ENCODE data around the gene PAK2. TPM values are rescaled to one million over a fixed set of nuclear protein-coding genes. Genes with fewer than 3 reads are reported as not detected.

PAK2 gene
- total and polyA plus RNA-seq, 9 of the 15 experiments (the other 6 are each of a cell fraction or from before 2014, with no cell fraction given), result 13.2 to 72.4 (median 35.7) TPM

DNA sequence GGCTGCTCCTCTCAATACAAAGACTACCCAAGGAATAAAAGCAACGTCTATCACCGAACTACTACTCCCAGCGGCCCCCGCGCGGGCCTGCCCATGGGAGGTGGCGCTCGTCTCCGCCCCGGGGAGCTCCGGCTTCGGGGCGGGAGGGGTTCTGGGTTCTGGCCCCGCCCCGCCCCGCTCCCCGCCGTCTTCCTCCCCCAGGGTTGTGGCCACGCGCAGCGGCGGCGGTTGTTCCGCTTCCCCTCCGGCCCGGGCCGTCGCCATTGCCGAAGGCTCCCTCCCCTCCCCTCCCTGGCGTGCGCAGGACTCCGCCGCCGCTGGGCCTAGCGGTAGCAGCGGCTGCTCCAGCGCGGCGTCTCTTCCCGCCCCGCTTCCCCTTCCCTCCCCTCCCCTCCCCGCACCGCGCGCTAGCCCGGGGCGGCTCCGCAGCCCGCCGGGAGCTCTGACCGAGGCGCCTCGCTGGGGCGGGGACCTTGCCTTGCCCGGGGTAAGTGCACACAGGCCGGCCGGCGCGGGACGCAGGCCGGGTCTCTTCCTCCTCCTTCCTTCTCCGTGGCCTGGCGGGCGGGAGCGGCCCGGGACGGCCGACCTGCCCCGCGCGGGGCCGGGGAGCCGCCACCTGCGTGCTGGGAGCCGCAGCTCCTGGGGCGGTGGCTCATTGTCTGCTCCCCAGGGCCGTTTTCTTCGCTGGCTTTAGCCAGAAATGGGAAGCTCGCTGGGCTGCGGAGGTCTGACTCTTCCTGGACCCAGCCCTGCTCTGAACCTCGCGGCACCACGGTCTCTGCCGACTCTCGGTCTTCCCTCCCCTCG lies at the start of gene PAK2 (continued):
- TF ChIP-seq, protein P1, sequence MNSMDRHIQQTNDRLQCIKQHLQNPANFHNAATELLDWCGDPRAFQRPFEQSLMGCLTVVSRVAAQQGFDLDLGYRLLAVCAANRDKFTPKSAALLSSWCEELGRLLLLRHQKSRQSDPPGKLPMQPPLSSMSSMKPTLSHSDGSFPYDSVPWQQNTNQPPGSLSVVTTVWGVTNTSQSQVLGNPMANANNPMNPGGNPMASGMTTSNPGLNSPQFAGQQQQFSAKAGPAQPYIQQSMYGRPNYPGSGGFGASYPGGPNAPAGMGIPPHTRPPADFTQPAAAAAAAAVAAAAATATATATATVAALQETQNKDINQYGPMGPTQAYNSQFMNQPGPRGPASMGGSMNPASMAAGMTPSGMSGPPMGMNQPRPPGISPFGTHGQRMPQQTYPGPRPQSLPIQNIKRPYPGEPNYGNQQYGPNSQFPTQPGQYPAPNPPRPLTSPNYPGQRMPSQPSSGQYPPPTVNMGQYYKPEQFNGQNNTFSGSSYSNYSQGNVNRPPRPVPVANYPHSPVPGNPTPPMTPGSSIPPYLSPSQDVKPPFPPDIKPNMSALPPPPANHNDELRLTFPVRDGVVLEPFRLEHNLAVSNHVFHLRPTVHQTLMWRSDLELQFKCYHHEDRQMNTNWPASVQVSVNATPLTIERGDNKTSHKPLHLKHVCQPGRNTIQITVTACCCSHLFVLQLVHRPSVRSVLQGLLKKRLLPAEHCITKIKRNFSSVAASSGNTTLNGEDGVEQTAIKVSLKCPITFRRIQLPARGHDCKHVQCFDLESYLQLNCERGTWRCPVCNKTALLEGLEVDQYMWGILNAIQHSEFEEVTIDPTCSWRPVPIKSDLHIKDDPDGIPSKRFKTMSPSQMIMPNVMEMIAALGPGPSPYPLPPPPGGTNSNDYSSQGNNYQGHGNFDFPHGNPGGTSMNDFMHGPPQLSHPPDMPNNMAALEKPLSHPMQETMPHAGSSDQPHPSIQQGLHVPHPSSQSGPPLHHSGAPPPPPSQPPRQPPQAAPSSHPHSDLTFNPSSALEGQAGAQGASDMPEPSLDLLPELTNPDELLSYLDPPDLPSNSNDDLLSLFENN (IDR thresholded peaks at IDR 0.05; ENCODE audit: low read depth in 2 of 2, low read length in 2 of 2), result 0 out of 4 replicates have a peak, but pooled peaks of 1 of the 2 experiments have one; percentile 12
- TF ChIP-seq JUND (IDR thresholded peaks at IDR 0.05; ENCODE audit: borderline replicate concordance, low read depth, low read length) (peak; percentile 49; the same call in 1 of the 2 replicates), JUND (tag; IDR thresholded peaks at IDR 0.05; ENCODE audit: borderline replicate concordance, low read depth, low read length) (no peak), POU5F1 (IDR thresholded peaks at IDR 0.05; ENCODE audit: borderline replicate concordance, low read depth, low read length, partially characterized antibody) (no peak), SUPT5H (IDR thresholded peaks at IDR 0.05) (peak; percentile 84), PHF20 (IDR thresholded peaks at IDR 0.05; ENCODE audit: partially characterized antibody) (peak; percentile 35), GATAD2A (IDR thresholded peaks at IDR 0.05) (0 out of 2 replicates have a peak, but pooled peaks have one; percentile 45), TARDBP (IDR thresholded peaks at IDR 0.05) (0 out of 2 replicates have a peak, but pooled peaks have one; percentile 29), RBFOX2 (IDR thresholded peaks at IDR 0.05; ENCODE audit: low read depth, low read length) (peak; percentile 92), ZNF830 (CRISPR knock-in tag; IDR thresholded peaks at IDR 0.05) (0 out of 2 replicates have a peak, but pooled peaks have one; percentile 45), SMARCE1 (IDR thresholded peaks at IDR 0.05) (no peak), CHD1 (IDR thresholded peaks at IDR 0.05; ENCODE audit: low read length) (peak; percentile 41), RBBP5 (IDR thresholded peaks at IDR 0.05; ENCODE audit: borderline replicate concordance, insufficient read depth, low read length, poor library complexity, severe bottlenecking) (peak; percentile 92), MXI1 (IDR thresholded peaks at IDR 0.05; ENCODE audit: low read depth, low read length) (0 out of 2 replicates have a peak, but pooled peaks have one; percentile 19), NFIC (IDR thresholded peaks at IDR 0.05) (peak; percentile 10; the same call in 1 of the 2 replicates)
- TF ChIP-seq, protein P2, sequence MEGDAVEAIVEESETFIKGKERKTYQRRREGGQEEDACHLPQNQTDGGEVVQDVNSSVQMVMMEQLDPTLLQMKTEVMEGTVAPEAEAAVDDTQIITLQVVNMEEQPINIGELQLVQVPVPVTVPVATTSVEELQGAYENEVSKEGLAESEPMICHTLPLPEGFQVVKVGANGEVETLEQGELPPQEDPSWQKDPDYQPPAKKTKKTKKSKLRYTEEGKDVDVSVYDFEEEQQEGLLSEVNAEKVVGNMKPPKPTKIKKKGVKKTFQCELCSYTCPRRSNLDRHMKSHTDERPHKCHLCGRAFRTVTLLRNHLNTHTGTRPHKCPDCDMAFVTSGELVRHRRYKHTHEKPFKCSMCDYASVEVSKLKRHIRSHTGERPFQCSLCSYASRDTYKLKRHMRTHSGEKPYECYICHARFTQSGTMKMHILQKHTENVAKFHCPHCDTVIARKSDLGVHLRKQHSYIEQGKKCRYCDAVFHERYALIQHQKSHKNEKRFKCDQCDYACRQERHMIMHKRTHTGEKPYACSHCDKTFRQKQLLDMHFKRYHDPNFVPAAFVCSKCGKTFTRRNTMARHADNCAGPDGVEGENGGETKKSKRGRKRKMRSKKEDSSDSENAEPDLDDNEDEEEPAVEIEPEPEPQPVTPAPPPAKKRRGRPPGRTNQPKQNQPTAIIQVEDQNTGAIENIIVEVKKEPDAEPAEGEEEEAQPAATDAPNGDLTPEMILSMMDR (IDR thresholded peaks at IDR 0.05 in 2 of 3, conservative IDR thresholded peaks at IDR 0.05 in 1 of 3; ENCODE audit: insufficient read depth in 2 of 3, low read depth in 1 of 3, low read length in 3 of 3), result peak in 1 of 3 experiments; percentile 1; a peak in 1 of 6 replicates
- TF ChIP-seq, protein P3, sequence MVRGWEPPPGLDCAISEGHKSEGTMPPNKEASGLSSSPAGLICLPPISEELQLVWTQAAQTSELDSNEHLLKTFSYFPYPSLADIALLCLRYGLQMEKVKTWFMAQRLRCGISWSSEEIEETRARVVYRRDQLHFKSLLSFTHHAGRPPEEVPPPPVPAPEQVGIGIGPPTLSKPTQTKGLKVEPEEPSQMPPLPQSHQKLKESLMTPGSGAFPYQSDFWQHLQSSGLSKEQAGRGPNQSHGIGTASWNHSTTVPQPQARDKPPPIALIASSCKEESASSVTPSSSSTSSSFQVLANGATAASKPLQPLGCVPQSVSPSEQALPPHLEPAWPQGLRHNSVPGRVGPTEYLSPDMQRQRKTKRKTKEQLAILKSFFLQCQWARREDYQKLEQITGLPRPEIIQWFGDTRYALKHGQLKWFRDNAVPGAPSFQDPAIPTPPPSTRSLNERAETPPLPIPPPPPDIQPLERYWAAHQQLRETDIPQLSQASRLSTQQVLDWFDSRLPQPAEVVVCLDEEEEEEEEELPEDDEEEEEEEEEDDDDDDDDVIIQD (CRISPR knock-in tag; IDR thresholded peaks at IDR 0.05), result 0 out of 2 replicates have a peak, but pooled peaks have one; percentile 40
- TF ChIP-seq, protein P4, sequence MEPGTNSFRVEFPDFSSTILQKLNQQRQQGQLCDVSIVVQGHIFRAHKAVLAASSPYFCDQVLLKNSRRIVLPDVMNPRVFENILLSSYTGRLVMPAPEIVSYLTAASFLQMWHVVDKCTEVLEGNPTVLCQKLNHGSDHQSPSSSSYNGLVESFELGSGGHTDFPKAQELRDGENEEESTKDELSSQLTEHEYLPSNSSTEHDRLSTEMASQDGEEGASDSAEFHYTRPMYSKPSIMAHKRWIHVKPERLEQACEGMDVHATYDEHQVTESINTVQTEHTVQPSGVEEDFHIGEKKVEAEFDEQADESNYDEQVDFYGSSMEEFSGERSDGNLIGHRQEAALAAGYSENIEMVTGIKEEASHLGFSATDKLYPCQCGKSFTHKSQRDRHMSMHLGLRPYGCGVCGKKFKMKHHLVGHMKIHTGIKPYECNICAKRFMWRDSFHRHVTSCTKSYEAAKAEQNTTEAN (CRISPR knock-in tag; IDR thresholded peaks at IDR 0.05), result 0 out of 2 replicates have a peak, but pooled peaks have one; percentile 39
